K562 (cell line): ENCODE measurements around the gene PPHLN1.

Experiments
- CHD4 ChIP-seq: fragments of 200-600 bp; sonication (generic); IDR thresholded peaks from 3 replicates; pipeline ENCODE4 v1.6.1; 2012; ENCODE audit warnings: low read depth, mild to moderate bottlenecking, mixed read lengths, low read length, inconsistent platforms; ENCODE audit not compliant: insufficient read depth, insufficient replicate concordance, poor library complexity, severe bottlenecking
- CREM ChIP-seq: IDR thresholded peaks from 2 replicates; pipeline ENCODE4 v1.6.1; 2014; ENCODE audit warnings: antibody characterized with exemption, low read depth
- ELF2 ChIP-seq: fragments of 250-450 bp; sonication (Bioruptor Pico); IDR thresholded peaks from 2 replicates; pipeline ENCODE4 v1.5.0; 2021; ENCODE audit warnings: mild to moderate bottlenecking
- NELFE ChIP-seq: IDR thresholded peaks from 2 replicates; pipeline ENCODE4 v1.6.1; 2011; ENCODE audit warnings: mild to moderate bottlenecking; ENCODE audit not compliant: insufficient read depth, insufficient read length
- PHF20 ChIP-seq: fragments of 450-650 bp; IDR thresholded peaks from 2 replicates; pipeline ENCODE4 v1.6.1; 2018; ENCODE audit not compliant: partially characterized antibody
- SMARCA5 ChIP-seq: fragments of 450-650 bp; IDR thresholded peaks from 2 replicates; pipeline ENCODE4 v1.6.1; 2016
- SMARCC2 ChIP-seq: fragments of 450-650 bp; IDR thresholded peaks from 2 replicates; pipeline ENCODE4 v1.6.1; 2017; ENCODE audit warnings: antibody characterized with exemption, moderate library complexity, mild to moderate bottlenecking, low read depth
- ZNF121 ChIP-seq: sonication (generic); formaldehyde crosslinking; conservative IDR thresholded peaks from 2 replicates; pipeline ENCODE4 v1.8.0; 2022; ENCODE audit warnings: missing genetic modification reagents
- TF ChIP-seq, protein P1 (sequence below): fragments of 250-450 bp; sonication (Bioruptor Pico); IDR thresholded peaks from 2 replicates; pipeline ENCODE4 v1.4.0; 2020; ENCODE audit warnings: mild to moderate bottlenecking, moderate library complexity
- TF ChIP-seq, protein P2 (sequence below), 3 experiments: IDR thresholded peaks in 2 of 3; conservative IDR thresholded peaks in 1 of 3; 2 replicates each; pipeline ENCODE4 v1.5.1; 2011 to 2012; ENCODE audit warnings: low read length in 3 of 3, mild to moderate bottlenecking in 3 of 3, control low read depth in 2 of 3, improper control_type of control experiment in 1 of 3, inconsistent platforms in 1 of 3, low read depth in 1 of 3, mixed read lengths in 1 of 3, moderate library complexity in 1 of 3; ENCODE audit not compliant: insufficient read depth in 2 of 3
- TF ChIP-seq, protein P3 (sequence below): sonication (generic); formaldehyde crosslinking; IDR thresholded peaks from 2 replicates; pipeline ENCODE4 v1.8.1; 2022; ENCODE audit warnings: missing genetic modification reagents
- TF ChIP-seq, protein P4 (sequence below), 2 experiments: fragments of 450-650 bp in 1 of 2; sonication (generic) in 1 of 2; formaldehyde crosslinking; conservative IDR thresholded peaks; 2 replicates each; pipeline versions ENCODE4 v1.4.0 to v1.8.1; 2020 to 2022; ENCODE audit warnings: mild to moderate bottlenecking in 1 of 2, missing genetic modification reagents in 1 of 2
- TF ChIP-seq, protein P5 (sequence below): fragments of 450-650 bp; IDR thresholded peaks from 2 replicates; pipeline ENCODE4 v1.6.1; 2016

DNA sequence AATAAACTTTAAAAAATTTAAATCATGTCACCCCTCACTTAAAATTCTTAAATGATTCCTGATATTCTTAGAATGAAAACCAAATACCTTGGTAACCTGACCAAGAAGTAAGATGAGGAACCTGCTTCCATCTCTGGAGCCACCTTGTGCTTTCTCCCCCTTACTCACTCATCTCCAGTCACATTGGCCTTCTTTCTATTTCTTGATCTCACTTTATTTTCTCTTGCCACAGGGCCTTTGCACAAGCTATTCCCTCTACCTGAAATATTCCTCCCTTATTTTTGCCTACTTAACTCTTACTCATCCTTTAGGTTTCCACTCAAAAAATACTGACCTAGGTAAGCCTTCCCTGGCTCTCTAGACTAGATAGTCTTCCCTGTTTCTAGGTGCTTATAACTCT lies 5.2 kb upstream of the PPHLN1 start:
- TF ChIP-seq, protein P1, sequence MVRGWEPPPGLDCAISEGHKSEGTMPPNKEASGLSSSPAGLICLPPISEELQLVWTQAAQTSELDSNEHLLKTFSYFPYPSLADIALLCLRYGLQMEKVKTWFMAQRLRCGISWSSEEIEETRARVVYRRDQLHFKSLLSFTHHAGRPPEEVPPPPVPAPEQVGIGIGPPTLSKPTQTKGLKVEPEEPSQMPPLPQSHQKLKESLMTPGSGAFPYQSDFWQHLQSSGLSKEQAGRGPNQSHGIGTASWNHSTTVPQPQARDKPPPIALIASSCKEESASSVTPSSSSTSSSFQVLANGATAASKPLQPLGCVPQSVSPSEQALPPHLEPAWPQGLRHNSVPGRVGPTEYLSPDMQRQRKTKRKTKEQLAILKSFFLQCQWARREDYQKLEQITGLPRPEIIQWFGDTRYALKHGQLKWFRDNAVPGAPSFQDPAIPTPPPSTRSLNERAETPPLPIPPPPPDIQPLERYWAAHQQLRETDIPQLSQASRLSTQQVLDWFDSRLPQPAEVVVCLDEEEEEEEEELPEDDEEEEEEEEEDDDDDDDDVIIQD (CRISPR knock-in tag) = no peak
- TF ChIP-seq CHD4 (no peak), NELFE (no peak), SMARCC2 (no peak), ZNF121 (CRISPR knock-in tag) (no peak), CREM (no peak), ELF2 (CRISPR knock-in tag) (no peak), SMARCA5 (no peak), PHF20 (no peak)
- TF ChIP-seq, protein P2, sequence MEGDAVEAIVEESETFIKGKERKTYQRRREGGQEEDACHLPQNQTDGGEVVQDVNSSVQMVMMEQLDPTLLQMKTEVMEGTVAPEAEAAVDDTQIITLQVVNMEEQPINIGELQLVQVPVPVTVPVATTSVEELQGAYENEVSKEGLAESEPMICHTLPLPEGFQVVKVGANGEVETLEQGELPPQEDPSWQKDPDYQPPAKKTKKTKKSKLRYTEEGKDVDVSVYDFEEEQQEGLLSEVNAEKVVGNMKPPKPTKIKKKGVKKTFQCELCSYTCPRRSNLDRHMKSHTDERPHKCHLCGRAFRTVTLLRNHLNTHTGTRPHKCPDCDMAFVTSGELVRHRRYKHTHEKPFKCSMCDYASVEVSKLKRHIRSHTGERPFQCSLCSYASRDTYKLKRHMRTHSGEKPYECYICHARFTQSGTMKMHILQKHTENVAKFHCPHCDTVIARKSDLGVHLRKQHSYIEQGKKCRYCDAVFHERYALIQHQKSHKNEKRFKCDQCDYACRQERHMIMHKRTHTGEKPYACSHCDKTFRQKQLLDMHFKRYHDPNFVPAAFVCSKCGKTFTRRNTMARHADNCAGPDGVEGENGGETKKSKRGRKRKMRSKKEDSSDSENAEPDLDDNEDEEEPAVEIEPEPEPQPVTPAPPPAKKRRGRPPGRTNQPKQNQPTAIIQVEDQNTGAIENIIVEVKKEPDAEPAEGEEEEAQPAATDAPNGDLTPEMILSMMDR (IDR thresholded peaks at IDR 0.05 in 2 of 3, conservative IDR thresholded peaks at IDR 0.05 in 1 of 3; ENCODE audit: insufficient read depth in 2 of 3, low read depth in 1 of 3, low read length in 3 of 3) = no peak
- TF ChIP-seq, protein P3, sequence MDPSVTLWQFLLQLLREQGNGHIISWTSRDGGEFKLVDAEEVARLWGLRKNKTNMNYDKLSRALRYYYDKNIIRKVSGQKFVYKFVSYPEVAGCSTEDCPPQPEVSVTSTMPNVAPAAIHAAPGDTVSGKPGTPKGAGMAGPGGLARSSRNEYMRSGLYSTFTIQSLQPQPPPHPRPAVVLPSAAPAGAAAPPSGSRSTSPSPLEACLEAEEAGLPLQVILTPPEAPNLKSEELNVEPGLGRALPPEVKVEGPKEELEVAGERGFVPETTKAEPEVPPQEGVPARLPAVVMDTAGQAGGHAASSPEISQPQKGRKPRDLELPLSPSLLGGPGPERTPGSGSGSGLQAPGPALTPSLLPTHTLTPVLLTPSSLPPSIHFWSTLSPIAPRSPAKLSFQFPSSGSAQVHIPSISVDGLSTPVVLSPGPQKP = no peak
- TF ChIP-seq, protein P4, sequence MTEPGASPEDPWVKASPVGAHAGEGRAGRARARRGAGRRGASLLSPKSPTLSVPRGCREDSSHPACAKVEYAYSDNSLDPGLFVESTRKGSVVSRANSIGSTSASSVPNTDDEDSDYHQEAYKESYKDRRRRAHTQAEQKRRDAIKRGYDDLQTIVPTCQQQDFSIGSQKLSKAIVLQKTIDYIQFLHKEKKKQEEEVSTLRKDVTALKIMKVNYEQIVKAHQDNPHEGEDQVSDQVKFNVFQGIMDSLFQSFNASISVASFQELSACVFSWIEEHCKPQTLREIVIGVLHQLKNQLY (CRISPR knock-in tag; conservative IDR thresholded peaks at IDR 0.05) = no peak
- TF ChIP-seq, protein P5, sequence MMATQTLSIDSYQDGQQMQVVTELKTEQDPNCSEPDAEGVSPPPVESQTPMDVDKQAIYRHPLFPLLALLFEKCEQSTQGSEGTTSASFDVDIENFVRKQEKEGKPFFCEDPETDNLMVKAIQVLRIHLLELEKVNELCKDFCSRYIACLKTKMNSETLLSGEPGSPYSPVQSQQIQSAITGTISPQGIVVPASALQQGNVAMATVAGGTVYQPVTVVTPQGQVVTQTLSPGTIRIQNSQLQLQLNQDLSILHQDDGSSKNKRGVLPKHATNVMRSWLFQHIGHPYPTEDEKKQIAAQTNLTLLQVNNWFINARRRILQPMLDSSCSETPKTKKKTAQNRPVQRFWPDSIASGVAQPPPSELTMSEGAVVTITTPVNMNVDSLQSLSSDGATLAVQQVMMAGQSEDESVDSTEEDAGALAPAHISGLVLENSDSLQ = no peak
